CD14-positive monocyte (primary cell): ENCODE results near the gene GTF3A. TPM values are rescaled to one million over a fixed set of nuclear protein-coding genes. Genes with fewer than 3 reads are reported as not detected.

Source experiments
- DNase-seq, 3 donors: peaks; one replicate each; pipeline ENCODE4 v3.0.0-alpha.2; 2011 to 2022
- H2AFZ ChIP-seq: 2 replicates; pipeline ENCODE4 v1.6.0; 2012; ENCODE audit warnings: mild to moderate bottlenecking, low read depth, low read length, inconsistent platforms; ENCODE audit not compliant: insufficient read depth, poor library complexity, severe bottlenecking
- H3K27ac ChIP-seq, 2 donors: 1 replicate in 1 of 2; 2 replicates in 1 of 2; pipeline ENCODE4 v1.5.1; 2012 to 2013; ENCODE audit warnings: low read length in 2 of 2, control low read depth in 1 of 2, inconsistent platforms in 1 of 2, low read depth in 1 of 2, mild to moderate bottlenecking in 1 of 2
- H3K27me3 ChIP-seq, 2 donors: one replicate each; pipeline versions ENCODE4 v1.6.0 to v1.6.1; 2011 to 2013; ENCODE audit warnings: low read length in 2 of 2; ENCODE audit not compliant: control insufficient read depth in 2 of 2, insufficient read depth in 2 of 2
- H3K36me3 ChIP-seq, 2 donors: replicated peaks in 1 of 2; 1 replicate in 1 of 2; 2 replicates in 1 of 2; pipeline versions ENCODE4 v1.5.1 to v1.6.1; 2012 to 2013; ENCODE audit warnings: low read length in 2 of 2, control low read depth in 1 of 2, inconsistent platforms in 1 of 2, mild to moderate bottlenecking in 1 of 2; ENCODE audit not compliant: insufficient read depth in 2 of 2, control insufficient read depth in 1 of 2
- H3K4me1 ChIP-seq, 2 donors: 1 replicate in 1 of 2; 2 replicates in 1 of 2; pipeline versions ENCODE4 v1.5.1 to v1.6.1; 2012 to 2013; ENCODE audit warnings: low read length in 2 of 2, control low read depth in 1 of 2, inconsistent platforms in 1 of 2, mild to moderate bottlenecking in 1 of 2, moderate library complexity in 1 of 2; ENCODE audit not compliant: insufficient read depth in 2 of 2, control insufficient read depth in 1 of 2
- H3K4me2 ChIP-seq: replicated peaks from 2 replicates; pipeline ENCODE3; 2012; ENCODE audit warnings: low read length, moderate library complexity, mild to moderate bottlenecking; ENCODE audit not compliant: poor library complexity, severe bottlenecking; ENCODE audit errors: extremely low read depth
- H3K4me3 ChIP-seq, 3 experiments: fragments of 200-600 bp in 1 of 3; sonication (generic) in 1 of 3; replicated peaks in 1 of 3; 1 replicate in 2 of 3; 2 replicates in 1 of 3; pipeline ENCODE4 v1.5.1; 2011 to 2013; ENCODE audit warnings: low read length in 3 of 3, mild to moderate bottlenecking in 3 of 3, control low read depth in 2 of 3, low read depth in 2 of 3, inconsistent platforms in 1 of 3, moderate library complexity in 1 of 3
- H3K79me2 ChIP-seq: 2 replicates; pipeline ENCODE4 v1.6.0; 2012; ENCODE audit warnings: mild to moderate bottlenecking, control low read depth, inconsistent platforms, low read length, moderate library complexity; ENCODE audit not compliant: insufficient read depth
- H3K9ac ChIP-seq: 2 replicates; pipeline ENCODE4 v1.6.0; 2017; ENCODE audit warnings: low read length, mild to moderate bottlenecking; ENCODE audit not compliant: insufficient read depth, poor library complexity, severe bottlenecking
- H3K9me3 ChIP-seq, 2 donors: replicated peaks in 1 of 2; 1 replicate in 1 of 2; 2 replicates in 1 of 2; pipeline versions ENCODE4 v1.5.1 to v1.6.1; 2012 to 2013; ENCODE audit warnings: low read length in 2 of 2, control low read depth in 1 of 2; ENCODE audit not compliant: control insufficient read depth in 1 of 2, insufficient read depth in 1 of 2
- H4K20me1 ChIP-seq: 2 replicates; pipeline ENCODE4 v1.6.0; 2012; ENCODE audit warnings: mild to moderate bottlenecking, low read length, control low read depth, moderate library complexity; ENCODE audit not compliant: insufficient read depth
- H3K27ac Mint-ChIP-seq, 7 donors: one replicate each; pipeline ENCODE4 v1.8.0; 2020; ENCODE audit warnings: mild to moderate bottlenecking in 7 of 7, mixed read lengths in 7 of 7, moderate library complexity in 6 of 7, inconsistent platforms in 2 of 7
- H3K27me3 Mint-ChIP-seq, 3 donors: one replicate each; pipeline ENCODE4 v1.8.0; 2021 to 2022; ENCODE audit warnings: low read depth in 3 of 3, mild to moderate bottlenecking in 3 of 3, mixed read lengths in 3 of 3, moderate library complexity in 3 of 3, inconsistent platforms in 1 of 3
- H3K36me3 Mint-ChIP-seq, 2 donors: one replicate each; pipeline ENCODE4 v1.8.0; 2020; ENCODE audit warnings: mixed read lengths in 2 of 2, inconsistent platforms in 1 of 2, mild to moderate bottlenecking in 1 of 2
- H3K4me1 Mint-ChIP-seq: one replicate; pipeline ENCODE4 v1.8.0; 2020; ENCODE audit warnings: mild to moderate bottlenecking, mixed read lengths
- H3K4me3 Mint-ChIP-seq, 2 donors: one replicate each; pipeline ENCODE4 v1.8.0; 2020; ENCODE audit warnings: mild to moderate bottlenecking in 2 of 2, mixed read lengths in 2 of 2, moderate library complexity in 1 of 2
- H3K9me3 Mint-ChIP-seq, 7 donors: one replicate each; pipeline ENCODE4 v1.8.0; 2020 to 2022; ENCODE audit warnings: mixed read lengths in 7 of 7, mild to moderate bottlenecking in 6 of 7, moderate library complexity in 6 of 7, inconsistent platforms in 2 of 7
- CTCF ChIP-seq: fragments of 200-600 bp; IDR thresholded peaks from one replicate; pipeline ENCODE4 v1.8.0; 2022; ENCODE audit warnings: antibody characterized with exemption, mild to moderate bottlenecking
- WGBS: methylation state at CpG from one replicate; pipeline ENCODE4 v1.1.5; 2013; ENCODE audit warnings: missing lambda C conversion rate; ENCODE audit not compliant: insufficient coverage; 5-methylcytosine and 5-hydroxymethylcytosine counted together
- intact Hi-C, 2 donors: fragments of 100-400 bp; cut with micrococcal nuclease; formaldehyde crosslinking; loops; one replicate each; pipeline versions ENCODE4 v1.15.0 to v1.15.1; 2023
- polyA plus RNA-seq, 3 donors: library from polyadenylated mRNA; depleted of rRNA in 1 of 3; unstranded in 2 of 3; stranded (reverse) in 1 of 3; fragments of 300-500 nt in 2 of 3; fragments of >200 nt in 1 of 3; fragmentation: Illumina TruSeq in 2 of 3; gene quantifications; 1 replicate in 2 of 3; 2 replicates in 1 of 3; pipeline ENCODE4 v1.2.3, GENCODE V29; 2012 to 2021

GTF3A gene
- polyA plus RNA-seq, 3 donors: 88.8 to 259 (median 179) TPM

GRCh38 chr13:27379694-27380641, 44.5 kb upstream of the GTF3A start:
- H3K9me3 ChIP-seq: no peaks in the 10 kb centered on the region
- peak; percentile 30 to 52 (median 50) for DNase-seq
- H3K36me3 ChIP-seq: no peaks in the 10 kb centered on the region
- H2AFZ ChIP-seq: peak overlapping the region; percentile 41
- peak; percentile 73 for TF ChIP-seq CTCF
- Mint-ChIP-seq H3K27me3 (peaks cover 2 to 9% (median 6%) of the 10 kb centered on the region in 3 donors), H3K4me3 (no peak overlapping the region), H3K27ac (peak overlapping the region in 2 of 7 donors; percentile 42 to 53), H3K4me1 (peaks cover 2% of the 10 kb centered on the region), H3K36me3 (no peaks in the 10 kb centered on the region), H3K9me3 (peaks cover 0 to 6% (median 0%) of the 10 kb centered on the region in 7 donors)
- no peak overlapping the region for H3K27ac ChIP-seq
- no peaks in the 10 kb centered on the region for H3K27me3 ChIP-seq
- no peak overlapping the region for H3K9ac ChIP-seq
- H3K4me3 ChIP-seq: no peak overlapping the region
- H3K4me1 ChIP-seq: no peaks in the 10 kb centered on the region
- no peaks in the 10 kb centered on the region for H4K20me1 ChIP-seq
- intact Hi-C loops: loop anchor here in 1 of 2 donors (10.0 kb wide), 1 partner anchor 155 kb away; no protein-coding TSS in a partner anchor
- H3K4me2 ChIP-seq: no peak overlapping the region
- H3K79me2 ChIP-seq: no peaks in the 10 kb centered on the region
- 34% methylated on average over 12 of the region's 14 CpGs for WGBS

- no peaks in the 10 kb centered on the region for H4K20me1 ChIP-seq
- intact Hi-C loops: no loop called here
- H3K4me2 ChIP-seq: no peak overlapping the region
- Mint-ChIP-seq H3K27ac (no peak overlapping the region), H3K4me3 (no peak overlapping the region), H3K27me3 (peaks cover 2 to 7% (median 6%) of the 10 kb centered on the region in 3 donors), H3K36me3 (no peaks in the 10 kb centered on the region), H3K9me3 (peaks cover 0 to 6% (median 0%) of the 10 kb centered on the region in 7 donors), H3K4me1 (peaks cover 2% of the 10 kb centered on the region)
- H3K9ac ChIP-seq: no peak overlapping the region
- H3K4me3 ChIP-seq: no peak overlapping the region
- no peaks in the 10 kb centered on the region for H3K4me1 ChIP-seq
- no peaks in the 10 kb centered on the region for H3K36me3 ChIP-seq
- no peak for DNase-seq
- no peaks in the 10 kb centered on the region for H3K79me2 ChIP-seq
- no peaks in the 10 kb centered on the region for H3K27me3 ChIP-seq
- TF ChIP-seq CTCF: no peak
- H2AFZ ChIP-seq: no peak overlapping the region
- H3K27ac ChIP-seq: no peak overlapping the region
- H3K9me3 ChIP-seq: no peaks in the 10 kb centered on the region
- 95% methylated on average over 10 of the region's 17 CpGs for whole genome bisulfite sequencing
Observed at GRCh38 chr13:27381601-27382000, 42.8 kb upstream of the GTF3A start.
